Testis (tissue), 3 donors: ENCODE data around the gene CST11. TPM values are rescaled to one million over a fixed set of nuclear protein-coding genes. Genes with fewer than 3 reads are reported as not detected.
"Not testable (repeated sequence)": the region's sequence is repeated elsewhere in the genome, so short reads cannot be mapped to it uniquely, and the experiment has no call there.

Experiments
- DNase-seq: peaks from one replicate; pipeline ENCODE4 v3.0.0-alpha.2; 2019
- H3K27ac ChIP-seq, 2 donors: fragments of 200-600 bp; sonication (generic); one replicate each; pipeline ENCODE4 v1.5.1; 2019
- H3K27me3 ChIP-seq: fragments of 200-600 bp; sonication (generic); one replicate; pipeline ENCODE4 v1.5.1; 2019
- H3K36me3 ChIP-seq: fragments of 200-600 bp; sonication (generic); one replicate; pipeline ENCODE4 v1.5.1; 2017; ENCODE audit warnings: low read depth; ENCODE audit errors: missing control alignments
- H3K4me1 ChIP-seq: fragments of 200-600 bp; sonication (generic); one replicate; pipeline ENCODE4 v1.5.1; 2019
- H3K4me3 ChIP-seq, 2 donors: fragments of 200-600 bp; sonication (generic); one replicate each; pipeline ENCODE4 v1.5.1; 2017 to 2019
- H3K9me3 ChIP-seq: fragments of 200-600 bp; sonication (generic); one replicate; pipeline ENCODE4 v1.5.1; 2017
- CTCF ChIP-seq, 3 experiments: fragments of 450-650 bp in 2 of 3; fragments of 200-600 bp in 1 of 3; sonication (generic) in 1 of 3; IDR thresholded peaks; one replicate each; pipeline ENCODE4 v1.5.1; 2016 to 2019; ENCODE audit warnings: antibody characterized with exemption in 3 of 3, mild to moderate bottlenecking in 2 of 3, moderate library complexity in 1 of 3
- POLR2A ChIP-seq: fragments of 450-650 bp; IDR thresholded peaks from one replicate; pipeline ENCODE4 v1.6.1; 2017; ENCODE audit warnings: antibody characterized with exemption, mild to moderate bottlenecking, moderate library complexity
- WGBS, 2 donors: methylation state at CpG; one replicate each; pipeline ENCODE4 v1.1.5; 2018; 5-methylcytosine and 5-hydroxymethylcytosine counted together
- intact Hi-C: fragments of 100-400 bp; cut with DNase I; formaldehyde crosslinking; loops from one replicate; pipeline ENCODE4 v1.15.1; 2023; ENCODE audit warnings: low total_unique reads
- polyA plus RNA-seq: library from polyadenylated mRNA; stranded (reverse); fragments of 350-450 nt; fragmentation: Illumina TruSeq; extraction: RNeasy Lipid Tissue Mini Kit (QIAGEN cat#74804); gene quantifications from one replicate; pipeline ENCODE4 v1.2.3, GENCODE V29; 2014; ENCODE audit warnings: low read depth, low replicate concordance; ENCODE audit not compliant: insufficient read depth
- total RNA-seq, 2 donors: library from RNA; depleted of rRNA; stranded (reverse); fragments of >200 nt; gene quantifications; one replicate each; pipeline ENCODE4 v1.2.3, GENCODE V29; 2016

Gene CST11
- total and polyA plus RNA-seq, 3 donors from 2014 or later = not detected

GRCh38 chr20:23479043-23479442 lies 26.4 kb upstream of the CST11 start:
- H3K27ac ChIP-seq = no peak overlapping the region
- H3K4me1 ChIP-seq = peaks cover 3% of the 10 kb centered on the region
- no peak overlapping the region for H3K4me3 ChIP-seq
- intact Hi-C loops = no loop called here
- 79 to 89% methylated on average over 4 of the region's 4 CpGs for WGBS, 2 donors
- H3K9me3 ChIP-seq = no peaks in the 10 kb centered on the region
- H3K36me3 ChIP-seq = no peaks in the 10 kb centered on the region
- TF ChIP-seq POLR2A (no peak), CTCF (IDR thresholded peaks at IDR 0.05) (no peak)
- no peaks in the 10 kb centered on the region for H3K27me3 ChIP-seq
- DNase-seq = no peak

- intact Hi-C loops = no loop called here
- peaks cover 3% of the 10 kb centered on the region for H3K4me1 ChIP-seq
- TF ChIP-seq CTCF (IDR thresholded peaks at IDR 0.05) (no peak), POLR2A (no peak)
- H3K27me3 ChIP-seq = no peaks in the 10 kb centered on the region
- no peak overlapping the region for H3K4me3 ChIP-seq
- 51 to 59% methylated on average over 3 of the region's 3 CpGs for whole genome bisulfite sequencing, 2 donors
- H3K36me3 ChIP-seq = no peaks in the 10 kb centered on the region
- H3K27ac ChIP-seq = no peak overlapping the region
- H3K9me3 ChIP-seq = no peaks in the 10 kb centered on the region
- DNase-seq = no peak
Observed at GRCh38 chr20:23477223-23477622, 24.5 kb upstream of the CST11 start.

GRCh38 chr20:23476015-23476754 lies 23.5 kb upstream of the CST11 start:
- no peak for TF ChIP-seq POLR2A
- no peak for TF ChIP-seq CTCF (IDR thresholded peaks at IDR 0.05)
- Histone ChIP-seq H3K9me3 (no peaks in the 10 kb centered on the region), H3K36me3 (no peaks in the 10 kb centered on the region), H3K4me3 (no peak overlapping the region), H3K27me3 (no peaks in the 10 kb centered on the region), H3K27ac (no peak overlapping the region), H3K4me1 (no peaks in the 10 kb centered on the region)
- intact Hi-C loops = no loop called here
- no peak for DNase-seq
- 84 to 86% methylated on average over 6 of the region's 6 CpGs for WGBS, 2 donors

GRCh38 chr20:23475395-23475794 lies 22.7 kb upstream of the CST11 start:
- TF ChIP-seq POLR2A (no peak), CTCF (IDR thresholded peaks at IDR 0.05) (no peak)
- Histone ChIP-seq H3K36me3 (no peaks in the 10 kb centered on the region), H3K4me1 (no peaks in the 10 kb centered on the region), H3K4me3 (no peak overlapping the region), H3K27me3 (no peaks in the 10 kb centered on the region), H3K9me3 (no peaks in the 10 kb centered on the region), H3K27ac (no peak overlapping the region)
- intact Hi-C loops = no loop called here
- WGBS, 2 donors = 89 to 94% methylated on average over 5 of the region's 5 CpGs
- DNase-seq = no peak

- DNase-seq, H3K27ac ChIP-seq, H3K4me3 ChIP-seq, H3K4me1 ChIP-seq, H3K27me3 ChIP-seq, intact Hi-C loops, H3K36me3 ChIP-seq, H3K9me3 ChIP-seq: not testable (repeated sequence)
- 26 to 39% methylated on average over 2 of the region's 2 CpGs for WGBS, 2 donors
Observed at GRCh38 chr20:23473293-23473692, 20.6 kb upstream of the CST11 start.

GRCh38 chr20:23472306-23472705 lies 19.6 kb upstream of the CST11 start:
- H3K9me3 ChIP-seq, DNase-seq, H3K27me3 ChIP-seq, H3K27ac ChIP-seq, H3K4me3 ChIP-seq, H3K36me3 ChIP-seq, intact Hi-C loops, H3K4me1 ChIP-seq: not testable (repeated sequence)
- 80 to 85% methylated on average over 5 of the region's 5 CpGs for WGBS, 2 donors

GRCh38 chr20:23466961-23467360 lies 14.3 kb upstream of the CST11 start:
- H3K27ac ChIP-seq, intact Hi-C loops, H3K36me3 ChIP-seq, H3K4me1 ChIP-seq, H3K9me3 ChIP-seq, H3K27me3 ChIP-seq, H3K4me3 ChIP-seq, DNase-seq: not testable (repeated sequence)
- WGBS, 2 donors = 86 to 89% methylated on average over 3 of the region's 3 CpGs
